HG03378 (cell line): Measurements from ENCODE around the gene ACTRT2.

ENCODE experiments used
- ATAC-seq: cut with Tn5 transposase; IDR thresholded peaks from one replicate; pipeline ENCODE4 v1.9.1; 2021; ENCODE audit warnings: mild to moderate bottlenecking, moderate library complexity; ENCODE audit not compliant: unreplicated experiment

The ACTRT2 gene

DNA sequence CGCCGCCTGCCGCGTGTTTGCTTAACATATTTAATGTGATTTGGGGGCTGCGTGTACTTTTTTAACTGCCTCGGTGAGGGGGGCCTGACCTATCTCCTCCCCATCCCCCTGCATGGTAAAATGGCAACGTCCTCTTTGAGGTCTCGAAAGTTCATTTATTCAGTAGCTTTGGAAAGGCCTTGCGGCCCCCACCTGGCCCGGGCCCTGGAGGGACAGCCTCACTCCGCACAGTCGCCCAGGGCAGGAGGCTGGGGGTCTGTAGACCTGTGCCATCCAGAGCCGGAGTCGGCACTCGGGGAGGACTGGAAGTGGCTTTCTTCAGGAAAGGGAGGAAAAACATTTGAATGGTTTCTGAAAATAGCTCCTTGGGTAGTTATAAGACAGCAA, 38.0 kb upstream of the ACTRT2 start:
- no peak for ATAC-seq

GRCh38 chr1:2983706-2984398, 37.4 kb upstream of the ACTRT2 start:
- ATAC-seq, result no peak

GRCh38 chr1:2984399-2985061, 36.7 kb upstream of the ACTRT2 start:
- no peak for ATAC-seq

GRCh38 chr1:2985067-2985561, 36.2 kb upstream of the ACTRT2 start:
- ATAC-seq, result no peak

GRCh38 chr1:2985694-2986548, 35.3 kb upstream of the ACTRT2 start:
- ATAC-seq, result no peak

- no peak for ATAC-seq
Measured at GRCh38 chr1:2986549-2987305, 34.5 kb upstream of the ACTRT2 start.

GRCh38 chr1:2987773-2988172, 33.5 kb upstream of the ACTRT2 start:
- ATAC-seq, result no peak

GRCh38 chr1:2988256-2988655, 33.0 kb upstream of the ACTRT2 start:
- ATAC-seq, result no peak

DNA sequence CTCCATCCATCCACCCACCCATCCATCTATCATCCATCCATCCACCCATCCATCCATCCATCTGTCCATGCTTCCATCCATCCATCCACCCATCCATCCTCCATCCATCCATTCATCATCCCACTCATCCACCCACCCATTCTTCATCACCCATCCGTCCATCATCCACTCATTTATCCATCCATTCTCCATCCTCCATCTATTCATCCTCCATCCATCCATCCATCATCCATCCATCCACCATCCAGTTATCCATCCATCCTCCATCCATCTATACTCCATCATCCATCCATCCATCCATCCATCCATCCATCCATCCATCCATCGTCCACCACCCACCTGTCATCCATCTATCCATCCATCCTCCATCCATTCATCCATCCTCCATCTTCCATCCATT, 32.1 kb upstream of the ACTRT2 start:
- no peak for ATAC-seq

DNA sequence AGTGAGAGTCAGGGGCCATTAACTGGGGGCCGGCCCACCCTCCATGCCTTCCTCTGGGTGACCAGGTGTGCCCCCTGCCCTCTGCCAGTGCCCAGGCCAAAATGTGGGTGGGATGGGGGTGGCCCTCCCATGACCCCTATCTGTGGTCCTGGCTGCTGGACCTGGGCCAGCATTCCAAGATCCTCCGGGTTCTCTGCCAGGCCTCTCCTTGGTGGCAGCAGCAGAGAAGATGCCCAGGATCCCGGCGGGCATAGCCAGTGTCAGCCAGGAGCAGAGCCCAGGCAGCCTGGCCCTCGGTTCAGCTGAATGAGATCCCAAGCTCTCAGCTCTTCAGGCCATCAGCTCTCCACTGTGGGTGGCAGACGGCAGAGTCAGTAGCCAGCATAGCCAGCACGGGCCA, 31.3 kb upstream of the ACTRT2 start:
- no peak for ATAC-seq

DNA sequence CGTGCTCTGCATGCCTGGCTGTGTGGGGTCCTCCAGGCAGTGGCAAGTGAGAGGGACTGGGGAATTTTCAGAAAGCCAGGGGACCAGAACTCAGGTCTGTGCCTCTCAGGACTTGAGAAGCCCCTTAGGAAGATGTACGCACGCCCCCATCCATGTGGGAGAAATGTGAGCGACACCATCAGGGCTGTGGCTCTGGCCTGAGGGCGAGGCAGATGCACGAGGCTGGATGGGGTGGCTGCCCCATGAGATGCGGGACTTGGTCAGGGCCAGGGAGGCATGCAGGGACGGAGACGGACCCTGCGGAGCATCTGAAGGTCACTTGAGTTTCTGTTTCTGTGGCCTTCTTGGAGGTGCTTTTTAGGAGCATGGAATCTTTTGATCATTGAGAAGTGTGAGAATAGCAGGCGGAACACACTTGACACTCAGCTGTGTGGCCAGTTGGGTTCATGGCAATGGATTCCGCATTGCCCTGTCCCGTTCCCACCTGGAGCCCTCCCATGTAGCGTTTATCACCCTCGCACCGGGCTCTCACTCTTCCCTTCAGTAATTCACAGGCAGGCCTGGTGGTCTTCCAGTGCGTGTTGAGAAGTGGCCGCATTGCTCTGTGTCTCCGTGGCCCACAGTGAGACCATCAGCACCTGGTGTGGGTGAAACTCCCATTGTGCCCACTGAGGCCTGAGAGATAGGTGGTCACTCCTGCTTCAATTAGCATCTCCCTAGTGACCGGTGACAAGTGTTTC, 30.7 kb upstream of the ACTRT2 start:
- ATAC-seq, result no peak

DNA sequence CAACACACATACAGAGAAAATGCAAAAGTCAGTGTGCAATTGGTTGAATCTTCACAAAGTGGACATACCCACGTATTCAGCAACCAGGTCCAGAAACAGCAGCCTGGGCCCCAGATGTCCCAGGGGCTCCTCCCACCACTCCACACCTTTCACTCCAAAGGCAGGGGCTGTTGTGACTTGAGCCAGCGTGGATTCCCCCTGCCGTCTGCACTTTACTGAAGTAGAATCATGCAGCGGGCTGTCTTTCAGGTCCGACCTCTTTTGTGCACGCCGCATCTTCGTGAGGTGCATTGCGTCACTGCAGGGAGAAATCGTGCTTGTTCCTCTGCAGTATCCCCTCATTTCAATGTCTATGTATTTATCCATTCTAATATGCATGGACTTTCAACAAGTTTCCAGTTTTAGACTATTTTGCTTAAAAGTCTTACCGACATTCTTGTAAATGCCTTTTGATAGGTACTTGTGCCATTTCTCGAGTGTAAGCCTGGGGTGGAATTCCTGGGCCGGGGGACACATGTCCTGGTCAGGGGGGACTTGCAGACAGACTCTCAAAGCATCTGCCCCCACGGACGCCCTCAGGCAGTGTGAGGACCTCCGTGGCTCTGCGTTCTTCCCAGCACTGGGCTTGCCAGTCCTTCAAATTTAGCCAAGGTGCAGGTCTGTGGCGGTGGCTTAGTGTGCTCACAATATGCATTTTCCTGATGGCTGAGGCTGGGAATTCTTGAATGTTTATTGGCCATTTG, 29.3 kb upstream of the ACTRT2 start:
- no peak for ATAC-seq

GRCh38 chr1:2998503-2999100, 22.7 kb upstream of the ACTRT2 start:
- ATAC-seq, result no peak

DNA sequence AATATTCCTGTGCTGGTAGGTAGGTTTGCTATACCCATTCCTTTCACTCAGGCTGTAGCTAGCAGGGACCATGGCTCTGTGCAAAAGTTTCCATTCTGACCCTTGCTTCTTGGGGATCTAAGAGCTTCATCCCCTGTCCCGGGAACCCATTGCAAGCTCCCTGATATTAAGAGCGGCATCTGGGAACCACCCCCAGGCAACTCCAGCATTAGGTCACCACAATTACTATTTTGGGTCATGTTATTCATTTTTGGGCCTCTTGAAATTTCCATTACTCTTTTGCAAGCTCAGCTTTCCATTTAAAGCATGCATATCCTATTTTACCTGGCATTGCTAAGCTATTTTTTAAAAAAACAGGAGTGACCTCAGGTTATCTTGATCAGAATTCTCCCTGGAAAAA, 22.1 kb upstream of the ACTRT2 start:
- ATAC-seq, result no peak

- ATAC-seq, result no peak
Measured at GRCh38 chr1:2999571-2999970, 21.7 kb upstream of the ACTRT2 start.

GRCh38 chr1:3000214-3000613, 21.1 kb upstream of the ACTRT2 start:
- no peak for ATAC-seq

DNA sequence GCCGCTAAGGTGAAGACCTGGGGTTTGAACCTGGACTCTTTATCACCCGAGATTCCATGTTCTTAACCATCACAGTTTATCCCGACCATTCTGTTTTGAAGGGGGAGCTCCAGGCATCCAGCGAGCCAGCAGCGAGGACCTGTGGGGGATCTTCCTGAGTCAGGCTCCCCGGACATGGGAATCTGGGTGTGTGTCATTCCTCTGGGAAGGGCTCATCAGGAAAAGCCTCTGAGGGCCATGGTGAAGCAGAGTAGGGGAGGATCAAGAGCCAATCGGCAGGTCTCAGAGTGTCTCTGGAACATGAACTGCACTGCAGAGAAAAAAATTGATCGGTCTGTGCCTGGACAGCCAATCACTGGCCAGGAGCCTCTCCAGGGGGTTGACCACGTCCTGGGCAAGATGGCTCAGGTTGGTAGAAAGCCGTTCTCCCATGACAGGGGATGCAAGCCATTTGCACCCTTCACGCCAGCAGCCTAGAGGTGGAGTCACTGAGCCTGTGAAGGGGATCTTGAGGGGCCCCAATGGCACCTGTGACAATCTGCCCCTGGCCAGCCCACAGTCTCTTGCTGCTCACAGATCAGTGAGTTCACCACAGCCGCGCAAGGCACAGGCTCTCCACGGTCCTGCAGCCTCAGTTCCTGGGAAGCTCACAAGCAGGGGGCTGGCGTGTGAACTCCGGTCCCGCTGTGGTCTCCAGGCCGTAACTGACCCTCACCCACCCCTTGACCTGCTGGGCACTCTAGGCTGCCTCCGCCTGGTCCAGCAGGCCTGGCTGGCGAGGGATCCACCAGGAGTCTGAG, 20.4 kb upstream of the ACTRT2 start:
- ATAC-seq, result no peak
